GM06990 (cell line): Measurements from ENCODE around the gene SPTBN5.

ENCODE experiments used
- DNase-seq: peaks from one replicate; pipeline ENCODE4 v3.0.0-alpha.2; 2011; ENCODE audit not compliant: insufficient read length; ENCODE audit errors: extremely low read depth
- H3K27me3 ChIP-seq: replicated peaks from 2 replicates; pipeline ENCODE4 v1.6.0; 2011; ENCODE audit warnings: low read length; ENCODE audit not compliant: control insufficient read depth, insufficient read depth
- H3K36me3 ChIP-seq: 2 replicates; pipeline ENCODE4 v1.5.1; 2011; ENCODE audit warnings: low read length; ENCODE audit not compliant: control insufficient read depth, insufficient read depth
- H3K4me3 ChIP-seq: replicated peaks from 2 replicates; pipeline ENCODE4 v1.5.1; 2011; ENCODE audit warnings: low read depth, mild to moderate bottlenecking, control low read depth, low read length
- CTCF ChIP-seq: IDR thresholded peaks from 2 replicates; pipeline ENCODE4 v1.5.1; 2011; ENCODE audit warnings: low read length, control low read depth, mild to moderate bottlenecking, inconsistent platforms; ENCODE audit not compliant: insufficient read depth, poor library complexity, severe bottlenecking

The SPTBN5 gene

GRCh38 chr15:41913256-41913655 is 19.4 kb upstream of the SPTBN5 start:
- H3K36me3 ChIP-seq = peaks cover 40% of the 10 kb centered on the region
- no peak for TF ChIP-seq CTCF
- DNase-seq = no peak
- no peak overlapping the region for H3K4me3 ChIP-seq
- no peaks in the 10 kb centered on the region for H3K27me3 ChIP-seq

GRCh38 chr15:41911691-41912345 is 18.0 kb upstream of the SPTBN5 start:
- H3K36me3 ChIP-seq = peaks cover 42% of the 10 kb centered on the region
- TF ChIP-seq CTCF = no peak
- H3K4me3 ChIP-seq = no peak overlapping the region
- no peaks in the 10 kb centered on the region for H3K27me3 ChIP-seq
- DNase-seq = no peak

DNA sequence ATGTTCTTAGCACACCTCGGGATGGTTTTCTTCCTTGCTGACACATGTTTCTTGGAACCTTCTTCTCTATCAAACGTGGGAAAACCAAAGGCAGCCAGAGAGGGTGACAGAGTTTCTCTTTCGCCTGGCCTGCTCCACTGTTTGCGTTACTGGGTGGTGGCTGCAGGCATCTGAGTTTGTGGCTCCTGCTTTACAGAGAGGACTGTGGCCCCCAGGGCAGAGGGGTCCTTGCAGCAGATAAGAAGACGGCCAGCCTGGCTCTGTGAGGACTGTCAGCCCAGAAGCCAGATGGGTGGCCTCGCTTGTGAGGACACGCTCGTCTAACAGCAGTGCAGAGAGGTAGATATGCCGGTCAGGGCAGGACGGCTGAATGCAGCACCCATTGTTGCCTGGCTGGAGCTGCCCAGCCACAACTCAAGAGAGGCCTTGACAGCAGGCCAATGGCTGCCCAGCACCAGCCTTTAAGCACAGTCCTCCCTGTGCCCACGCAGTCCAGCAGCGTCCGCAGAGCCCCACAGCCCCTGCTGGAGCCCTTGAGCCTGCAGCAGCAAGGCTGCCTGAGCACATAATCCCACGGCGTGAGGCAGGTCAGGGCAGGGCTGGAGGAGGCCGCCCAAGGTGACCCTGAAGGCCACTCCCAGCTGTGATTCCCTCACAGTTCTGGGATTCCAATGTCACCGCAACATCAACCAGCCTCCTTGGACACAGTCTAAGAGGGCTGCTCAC is 15.0 kb upstream of the SPTBN5 start:
- no peak overlapping the region for H3K4me3 ChIP-seq
- H3K36me3 ChIP-seq = peaks cover 52% of the 10 kb centered on the region
- no peak for DNase-seq
- TF ChIP-seq CTCF = no peak
- no peaks in the 10 kb centered on the region for H3K27me3 ChIP-seq

DNA sequence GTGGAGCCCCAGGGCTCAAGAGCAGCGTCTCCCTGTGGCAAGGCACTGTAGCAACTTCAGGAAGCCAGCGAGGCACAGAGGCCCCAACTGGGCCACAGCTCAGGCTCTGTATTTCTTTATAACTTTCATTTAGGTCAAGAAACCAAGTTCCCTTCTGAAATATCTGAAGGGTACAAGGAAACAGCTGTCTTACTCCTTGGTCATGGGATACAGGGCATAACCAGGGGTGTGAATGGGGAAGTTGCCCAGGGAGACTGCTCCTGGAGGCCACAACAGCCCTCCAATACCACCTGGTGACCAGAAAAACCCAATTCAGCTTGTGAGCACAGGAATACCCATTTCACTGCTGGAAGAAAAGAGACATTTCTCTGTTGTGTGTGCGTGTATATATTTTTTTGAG is 13.3 kb upstream of the SPTBN5 start:
- no peak for DNase-seq
- H3K36me3 ChIP-seq = peaks cover 51% of the 10 kb centered on the region
- H3K4me3 ChIP-seq = no peak overlapping the region
- no peaks in the 10 kb centered on the region for H3K27me3 ChIP-seq
- TF ChIP-seq CTCF = no peak

- TF ChIP-seq CTCF = no peak
- Histone ChIP-seq H3K4me3 (no peak overlapping the region), H3K36me3 (peaks cover 50% of the 10 kb centered on the region), H3K27me3 (no peaks in the 10 kb centered on the region)
- DNase-seq = no peak
Observed at GRCh38 chr15:41906608-41907007, 12.8 kb upstream of the SPTBN5 start.
